Medulla oblongata (tissue), 1 donor: Measurements from ENCODE around the gene ANKRD33B.
"Not testable (repeated sequence)": the region's sequence is repeated elsewhere in the genome, so short reads cannot be mapped to it uniquely, and the experiment has no call there.

Source experiments
- DNase-seq: peaks from one replicate; pipeline ENCODE4 v3.0.0-alpha.2; 2015; ENCODE audit errors: extremely low spot score

The ANKRD33B gene

DNA sequence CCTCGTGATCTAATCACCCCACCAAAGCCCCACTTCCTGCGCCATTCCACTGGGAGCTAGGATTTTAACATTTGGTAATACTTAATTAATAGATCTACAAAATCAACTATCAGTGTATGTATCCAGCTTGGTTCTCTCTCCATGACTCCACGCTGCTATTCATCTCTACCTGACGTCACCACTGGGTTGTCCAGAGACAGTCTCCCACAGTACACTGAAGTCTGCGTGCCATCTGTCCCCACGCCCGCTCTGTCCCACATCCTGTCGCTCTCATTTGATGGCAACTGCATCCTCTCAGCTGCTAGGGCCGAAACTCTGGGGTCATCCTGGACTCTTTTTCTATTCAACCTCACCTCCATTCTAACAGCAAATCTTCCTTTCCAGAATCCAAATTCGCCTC, 53.2 kb downstream of the ANKRD33B start:
- DNase-seq = no peak

DNA sequence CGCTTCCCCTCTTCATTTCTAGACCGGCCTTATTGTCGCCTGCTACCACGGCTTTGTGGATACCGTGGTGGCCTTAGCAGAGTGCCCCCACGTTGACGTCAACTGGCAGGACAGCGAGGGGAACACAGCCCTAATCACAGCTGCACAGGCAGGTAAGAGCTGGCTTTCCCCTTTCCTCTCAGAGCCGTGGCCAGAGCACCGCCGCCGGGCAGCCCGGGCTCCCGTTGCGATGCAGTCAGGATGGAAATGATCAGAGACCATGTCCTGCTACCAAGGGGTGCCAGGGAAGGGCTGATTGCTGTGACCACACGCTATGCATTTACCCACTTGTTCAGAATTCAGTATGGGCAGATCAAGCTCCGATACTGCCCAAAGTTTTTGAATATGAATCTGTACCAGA, 54.4 kb downstream of the ANKRD33B start:
- DNase-seq = no peak

DNA sequence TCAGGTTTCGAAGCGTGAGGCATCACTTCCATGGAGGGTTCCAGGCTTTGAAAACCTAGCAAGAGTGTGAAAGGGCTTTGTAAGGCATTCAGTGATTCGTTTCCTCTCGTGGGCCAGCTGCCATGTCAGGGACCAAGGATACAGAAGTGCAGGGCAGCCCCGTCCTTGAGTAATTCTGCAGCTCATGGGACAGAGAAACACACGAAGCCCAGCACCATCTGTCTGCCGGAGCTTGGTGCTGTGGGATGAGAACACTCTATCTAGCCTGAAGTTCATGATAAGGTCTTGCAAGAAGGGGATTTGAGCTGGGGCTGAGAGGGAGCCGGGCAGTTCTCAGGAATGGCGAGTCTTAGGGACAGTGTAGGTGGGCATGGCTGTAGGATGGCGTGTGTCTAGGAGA, 55.8 kb downstream of the ANKRD33B start:
- no peak for DNase-seq

DNA sequence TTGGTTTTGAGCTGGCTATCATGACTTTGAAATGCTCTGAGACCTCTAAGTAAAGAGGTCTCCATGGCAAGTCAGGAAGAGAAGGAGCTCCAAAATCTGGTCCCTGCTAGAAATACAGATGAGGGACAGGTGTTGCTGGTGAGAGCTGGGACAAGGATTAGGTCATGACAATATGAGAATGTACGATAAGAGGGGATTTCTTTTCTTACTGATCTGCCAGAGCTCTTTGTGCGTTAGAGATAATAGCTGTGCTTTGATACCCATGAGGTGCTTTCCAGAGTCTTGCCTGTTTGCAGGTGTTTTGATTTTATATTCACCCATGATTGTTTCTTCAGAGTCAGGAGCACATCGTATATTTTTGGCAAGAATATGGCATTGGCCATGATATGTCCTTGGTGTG, 56.5 kb downstream of the ANKRD33B start:
- DNase-seq = no peak

DNA sequence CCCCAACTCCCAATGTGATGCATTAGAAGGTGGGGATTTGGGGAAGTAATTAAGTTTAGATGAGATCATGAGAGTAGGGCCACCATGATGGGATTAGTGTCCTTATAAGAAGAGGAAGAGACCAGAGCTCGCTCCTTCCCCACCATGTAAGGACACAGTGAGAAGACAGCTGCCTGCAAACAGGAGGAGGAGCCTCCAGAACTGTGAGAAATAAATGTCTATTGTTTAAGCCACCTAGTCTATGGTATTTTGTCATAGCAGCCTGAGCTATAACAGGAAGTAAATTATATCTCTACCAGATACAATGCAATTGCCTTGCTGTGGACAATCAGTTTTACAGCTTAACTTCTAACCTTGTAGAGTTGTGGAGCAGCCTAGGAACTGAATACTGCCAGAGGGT, 58.0 kb downstream of the ANKRD33B start:
- DNase-seq = no peak

DNA sequence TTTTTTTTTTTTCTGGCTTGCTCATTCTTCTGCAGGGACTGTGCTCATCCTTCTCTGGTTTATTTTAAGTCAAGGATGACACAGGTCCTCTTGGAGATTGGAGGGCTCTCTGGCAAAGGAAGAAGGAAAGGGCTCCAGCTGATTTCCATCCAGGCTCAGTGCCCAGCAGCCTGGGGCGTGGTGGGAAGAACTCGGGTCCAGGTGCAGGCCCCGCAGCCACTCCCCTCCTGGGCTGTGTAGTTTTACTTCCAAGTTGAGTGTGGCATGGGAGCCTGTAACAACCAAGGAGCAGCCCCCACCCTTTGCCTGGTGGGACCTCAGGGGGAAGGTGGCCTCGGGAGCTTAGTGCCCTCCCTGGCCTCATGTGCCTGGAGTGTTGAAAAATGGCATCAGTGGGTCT, 58.9 kb downstream of the ANKRD33B start:
- no peak for DNase-seq

DNA sequence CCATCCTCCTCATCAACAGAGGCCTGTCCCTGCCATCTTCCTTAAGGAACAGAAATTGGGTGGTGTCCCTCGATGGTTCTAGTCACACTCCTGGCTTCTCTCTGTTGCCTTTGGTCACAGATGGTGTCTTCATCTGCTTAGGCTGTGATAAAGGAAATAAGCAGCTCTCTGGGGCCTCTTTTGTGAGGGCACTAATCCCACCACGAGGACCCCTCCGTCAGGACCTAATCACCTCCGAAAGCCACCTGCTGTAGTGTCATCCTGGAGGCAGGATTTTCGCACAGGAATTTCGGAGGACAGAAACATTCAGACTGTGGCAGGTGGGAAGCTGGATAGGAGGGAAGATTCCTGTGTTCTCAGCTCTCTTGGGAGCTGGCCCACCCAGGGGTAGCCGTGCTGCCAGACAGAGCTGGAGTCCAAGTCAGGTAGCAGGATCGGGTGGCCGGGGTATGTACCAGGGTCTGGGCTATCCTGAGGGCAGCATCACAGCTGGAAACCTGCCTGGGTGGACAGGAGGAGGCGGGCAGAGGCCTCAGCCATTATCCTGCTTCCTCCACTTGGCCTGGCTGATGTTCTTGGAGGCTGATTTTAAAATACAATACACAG, 59.5 kb downstream of the ANKRD33B start:
- DNase-seq = no peak

DNA sequence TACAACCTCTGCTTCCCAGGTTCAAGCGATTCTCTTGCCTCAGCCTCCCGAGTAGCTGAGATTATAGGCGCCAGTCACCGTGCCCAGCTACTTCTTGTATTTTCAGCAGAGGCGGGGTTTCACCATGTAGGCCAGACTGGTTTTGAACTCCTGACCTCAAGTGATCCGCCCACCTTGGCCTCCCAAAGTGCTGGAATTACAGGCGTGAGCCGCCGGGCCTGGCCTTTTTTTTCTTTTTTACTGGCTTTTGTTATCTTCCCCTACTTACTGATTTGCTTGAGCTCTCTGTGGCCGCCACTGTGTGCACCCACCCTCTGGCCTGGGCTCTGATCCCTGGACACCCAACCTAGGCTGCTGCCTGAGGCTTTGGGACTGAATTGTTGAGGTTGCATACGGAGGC, 60.3 kb downstream of the ANKRD33B start:
- no peak for DNase-seq

DNA sequence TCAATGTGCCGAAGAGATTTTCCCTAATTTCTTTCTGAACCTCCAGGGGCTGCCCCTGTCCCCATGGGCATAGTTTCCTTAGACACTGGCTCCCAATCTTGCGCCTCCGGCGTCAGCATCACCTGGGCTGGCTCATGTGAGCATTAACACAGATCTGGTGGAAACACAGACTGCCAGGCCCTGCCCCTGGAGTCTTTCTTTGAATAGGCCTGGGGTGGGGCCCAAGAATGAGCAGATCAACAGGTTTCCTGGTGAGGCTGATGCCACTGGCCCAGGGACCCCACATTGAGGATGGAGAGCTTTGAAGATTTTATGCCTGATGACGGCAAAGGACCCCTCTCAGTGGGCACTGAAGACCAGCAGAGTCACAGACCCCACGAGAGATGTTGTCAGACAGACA, 60.8 kb downstream of the ANKRD33B start:
- DNase-seq = no peak

DNA sequence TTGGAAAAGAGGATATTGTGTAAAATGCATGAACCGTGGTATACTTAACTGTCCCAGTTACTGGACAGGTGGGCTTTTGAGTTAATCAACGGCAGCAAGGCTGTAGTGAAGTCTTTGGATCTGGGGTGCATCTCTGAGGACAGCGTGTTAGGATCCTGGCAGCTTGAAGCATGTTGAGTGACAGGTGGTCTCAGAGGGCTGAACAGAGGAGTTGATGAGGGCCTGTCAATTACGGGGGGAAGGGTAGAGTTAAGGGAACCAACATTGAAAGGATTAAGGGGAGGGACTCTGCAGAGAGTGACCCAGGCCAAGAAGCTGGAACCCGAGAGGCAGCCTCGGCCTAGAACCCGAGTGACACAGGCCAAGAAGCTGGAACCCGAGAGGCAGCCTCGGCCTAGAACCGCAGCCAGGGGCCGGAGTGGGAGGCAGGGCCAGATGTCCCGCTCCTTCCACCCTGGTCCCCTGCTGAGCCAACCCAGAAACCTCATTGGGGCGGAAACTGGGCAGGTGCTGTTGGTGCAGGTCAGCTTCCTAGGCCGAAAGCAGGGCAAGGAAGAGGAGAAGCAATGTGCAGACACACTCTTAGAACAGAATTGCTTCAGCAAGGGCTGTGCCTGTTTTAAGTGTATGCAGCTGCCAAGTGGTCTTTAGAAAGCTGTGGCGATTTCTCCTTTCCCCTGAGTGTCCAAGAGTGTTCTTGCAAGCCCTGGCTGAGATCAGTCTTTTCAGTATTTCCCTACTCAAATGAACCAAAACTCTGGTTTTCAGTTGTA, 62.0 kb downstream of the ANKRD33B start:
- no peak for DNase-seq

DNA sequence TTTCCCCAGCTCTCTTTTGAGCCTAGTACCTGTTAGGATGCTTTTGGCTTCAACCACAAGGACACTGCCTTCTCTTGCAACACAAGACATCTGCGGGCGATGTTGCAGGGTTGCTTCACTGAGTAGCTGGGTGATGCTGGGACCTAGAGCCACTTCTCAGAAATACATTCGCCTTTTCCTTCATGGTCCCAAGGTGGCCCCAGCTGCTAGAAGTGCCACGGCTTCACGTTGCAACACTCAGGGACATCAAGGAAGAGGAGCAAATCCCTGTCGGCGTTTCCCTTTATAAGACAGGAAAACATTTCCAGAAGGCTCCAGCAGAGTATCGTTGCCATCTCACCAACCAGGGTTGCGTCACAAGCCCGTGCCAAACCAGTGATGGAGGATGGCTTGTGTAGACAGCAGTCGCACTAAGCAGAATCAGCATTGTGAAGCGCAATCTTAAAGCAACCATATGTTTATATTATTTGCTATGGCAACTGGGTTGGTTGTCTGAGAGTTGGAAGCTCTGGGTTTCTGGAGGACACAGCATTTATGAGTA, 62.7 kb downstream of the ANKRD33B start:
- DNase-seq = no peak

DNA sequence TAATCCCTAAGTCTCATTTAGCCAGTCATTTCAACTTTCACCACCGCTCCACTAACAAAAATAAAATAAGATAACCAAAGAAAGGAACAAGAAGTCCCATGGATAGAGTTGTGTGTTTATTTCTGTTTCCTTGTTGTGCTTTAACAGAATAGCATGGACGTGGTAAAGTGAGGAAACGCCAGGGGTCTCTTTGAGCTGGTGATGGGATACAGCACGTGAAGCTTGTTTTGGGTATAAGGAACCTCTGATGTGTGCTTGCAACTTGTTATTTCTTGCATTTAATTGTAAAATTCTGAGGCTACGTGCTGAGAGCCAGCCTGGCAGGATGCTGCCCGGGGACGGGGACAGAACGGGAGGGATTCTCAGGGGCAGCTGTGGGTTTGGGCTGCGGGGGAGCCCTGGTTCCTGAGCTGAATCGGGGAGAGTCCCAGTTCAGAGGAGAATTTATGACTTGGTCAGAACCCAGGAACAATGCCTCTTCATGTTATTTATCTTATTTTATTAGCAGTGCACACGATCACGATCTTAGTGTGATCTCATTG, 63.4 kb downstream of the ANKRD33B start:
- no peak for DNase-seq

DNA sequence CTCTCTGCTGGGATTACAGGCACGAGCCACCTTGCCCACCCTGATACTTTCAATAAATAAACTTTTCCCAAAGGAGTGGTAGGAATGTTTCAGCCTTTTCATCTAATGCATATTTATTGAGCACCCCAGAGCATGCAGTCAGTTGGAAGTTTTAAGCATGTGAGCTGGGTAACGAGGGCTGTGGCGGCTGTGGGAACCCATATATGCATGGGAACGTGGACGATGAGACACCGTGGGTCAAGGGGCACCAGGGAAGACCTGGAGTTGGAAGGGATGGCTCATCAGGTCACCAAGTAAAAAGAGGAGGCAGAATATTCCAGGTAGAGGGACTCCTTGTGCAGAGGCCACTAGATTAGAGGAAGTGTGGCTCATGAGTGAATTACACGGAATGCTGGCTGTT, 64.7 kb downstream of the ANKRD33B start:
- DNase-seq = no peak

DNA sequence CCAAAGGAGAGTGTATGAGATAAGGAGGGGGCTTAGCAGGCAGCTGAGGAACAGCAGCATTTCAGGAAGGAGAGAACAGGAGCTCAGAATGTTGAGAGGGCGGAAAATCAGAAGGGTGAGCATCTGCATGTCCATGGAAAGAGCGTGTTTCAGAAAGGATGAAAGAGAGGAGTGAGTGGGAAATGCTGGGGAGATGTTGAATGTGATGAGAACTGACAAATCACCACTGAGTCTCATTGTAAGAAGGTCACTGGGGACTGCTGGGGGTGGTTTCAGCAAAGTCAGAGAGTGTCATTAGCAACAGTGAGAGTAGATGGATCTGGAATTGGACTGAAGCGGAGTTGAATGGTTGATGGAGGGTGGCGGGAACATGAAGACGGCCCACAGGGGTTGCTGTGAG, 65.8 kb downstream of the ANKRD33B start:
- DNase-seq = no peak

DNA sequence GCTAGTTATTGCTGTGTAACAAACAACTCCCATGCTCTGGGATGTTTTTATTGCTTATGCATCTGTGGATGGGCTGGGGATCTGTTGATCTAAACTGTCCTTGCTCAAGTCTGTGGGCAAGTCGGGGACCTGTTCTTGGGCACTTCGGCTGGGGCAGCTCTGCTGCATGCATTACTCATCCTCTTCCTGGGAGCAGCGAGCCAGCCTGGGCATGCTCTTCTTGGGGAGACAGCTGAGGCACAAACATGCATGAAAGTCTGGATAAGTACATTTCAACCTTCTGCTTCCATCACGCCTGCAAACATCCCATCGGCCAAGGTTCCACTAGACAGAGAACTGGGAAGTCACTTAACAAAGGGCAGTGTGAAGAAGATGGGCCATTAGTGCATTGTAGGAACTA, 66.3 kb downstream of the ANKRD33B start:
- no peak for DNase-seq

DNA sequence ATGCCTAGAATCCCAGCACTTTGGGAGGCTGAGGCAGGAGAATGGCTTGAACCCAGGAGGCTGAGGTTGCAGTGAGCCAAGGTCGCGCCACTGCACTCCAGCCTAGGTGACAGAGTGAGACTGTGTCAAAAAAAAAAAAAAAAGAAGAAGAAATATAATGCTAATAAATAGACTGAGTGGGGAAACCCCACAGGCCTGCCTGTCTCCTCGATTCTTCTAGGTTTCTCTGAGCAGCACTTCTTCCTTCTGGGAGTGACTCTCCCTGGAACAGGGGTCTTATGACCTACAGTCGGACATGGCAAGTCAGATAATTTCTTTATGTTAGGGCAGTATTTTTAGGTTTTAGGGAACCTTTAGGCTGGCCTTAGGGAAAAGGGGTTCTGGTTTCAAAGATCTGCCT, 66.9 kb downstream of the ANKRD33B start:
- not testable (repeated sequence) for DNase-seq

DNA sequence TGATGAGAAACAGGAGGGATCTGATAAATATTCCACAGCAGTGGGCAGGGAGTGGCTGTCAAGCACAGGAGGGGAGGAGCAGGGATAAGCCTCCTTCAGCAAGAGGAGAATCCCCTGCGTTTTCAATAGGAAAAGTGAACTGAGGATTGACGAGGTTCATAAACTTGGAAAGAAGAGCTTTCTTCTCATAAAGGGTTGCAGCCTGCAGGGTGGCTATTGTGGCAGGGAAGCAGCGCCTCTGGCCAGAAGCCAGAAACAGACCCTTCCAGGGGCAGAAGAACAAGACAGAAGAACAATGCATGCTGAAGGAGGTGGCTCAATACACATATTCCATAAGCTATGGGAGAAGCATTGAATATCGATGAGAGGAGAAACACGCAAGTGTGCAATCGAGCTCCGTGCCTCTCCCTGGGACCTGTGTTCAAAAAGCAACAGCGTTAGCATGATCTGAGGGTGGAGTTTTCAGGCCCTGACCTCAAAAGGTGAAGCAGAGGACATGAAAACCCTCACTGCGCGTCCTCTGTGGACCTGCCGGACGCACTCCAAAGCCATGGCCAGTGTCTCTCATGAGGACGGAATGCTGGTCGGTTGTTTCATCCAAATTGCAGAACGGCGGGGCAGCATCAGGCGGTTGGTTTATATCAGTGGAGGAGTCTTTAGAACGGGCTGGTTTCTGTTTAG, 67.6 kb downstream of the ANKRD33B start:
- no peak for DNase-seq

DNA sequence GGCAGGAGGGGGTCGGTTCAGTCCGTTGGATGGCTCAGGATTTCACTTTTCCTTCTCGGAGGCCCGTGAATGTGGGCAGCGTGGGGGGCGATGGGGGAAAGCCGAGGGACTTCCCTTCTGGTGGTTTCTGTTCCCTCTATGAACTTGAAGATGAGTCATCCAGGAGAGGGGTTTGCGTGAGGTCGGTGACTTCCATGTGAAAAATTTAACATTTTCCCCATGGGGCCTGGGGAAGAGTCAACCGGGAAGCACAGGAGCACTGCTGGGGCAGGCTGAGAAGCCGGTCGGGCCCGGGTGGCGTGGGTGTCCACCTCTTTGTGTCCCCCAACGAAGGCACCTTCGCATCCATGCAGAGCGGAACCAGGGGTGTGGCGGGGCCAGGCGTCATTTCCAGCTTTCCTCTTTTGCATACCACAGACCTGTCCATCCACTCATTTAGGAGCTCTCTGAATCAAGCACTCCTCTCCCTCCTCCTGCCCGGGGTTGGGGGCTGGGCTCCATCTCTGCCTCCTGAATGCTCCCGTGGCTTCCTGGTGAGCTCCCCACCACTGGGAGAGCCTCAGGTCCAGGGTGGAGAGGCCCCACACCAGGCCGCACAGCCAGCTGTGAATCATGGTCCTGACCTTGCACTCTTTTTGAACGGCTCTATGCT, 68.4 kb downstream of the ANKRD33B start:
- DNase-seq = peak; percentile 41

DNA sequence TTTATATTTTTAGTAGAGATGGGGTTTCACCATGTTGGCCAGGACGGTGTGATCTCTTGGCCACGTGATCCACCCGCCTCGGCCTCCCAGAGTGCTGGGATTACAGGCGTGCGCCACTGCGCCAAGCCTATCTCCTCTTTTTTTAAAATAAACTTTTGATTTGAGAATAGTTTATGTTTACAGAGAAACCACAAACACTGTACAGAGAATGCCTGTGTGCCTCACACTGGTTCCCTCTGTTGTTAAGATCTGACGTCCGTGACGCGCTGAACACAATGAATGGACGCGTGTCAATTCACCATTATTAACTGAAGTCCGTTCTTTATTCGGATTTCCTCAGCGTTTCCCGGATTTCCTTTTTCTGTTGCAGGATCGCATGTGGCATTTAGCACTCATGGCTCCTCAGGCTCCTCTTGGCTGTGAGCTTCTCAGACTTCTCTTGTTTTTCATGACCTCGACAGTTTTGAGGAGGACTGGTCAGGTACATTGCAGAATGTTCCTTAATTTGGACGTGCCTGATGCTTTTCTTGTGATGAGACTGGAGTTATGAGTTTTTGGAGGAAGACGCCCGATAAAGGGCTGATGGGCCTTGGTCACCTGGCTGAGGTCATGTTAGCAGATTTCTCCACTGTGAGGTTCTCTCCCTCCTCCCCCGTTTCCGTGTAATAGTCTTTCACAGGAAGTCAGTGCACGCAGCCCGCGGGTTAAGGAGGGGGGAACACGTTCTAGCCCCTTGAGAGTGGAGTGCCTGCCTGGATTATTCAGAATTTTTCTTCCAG, 69.6 kb downstream of the ANKRD33B start:
- no peak for DNase-seq

DNA sequence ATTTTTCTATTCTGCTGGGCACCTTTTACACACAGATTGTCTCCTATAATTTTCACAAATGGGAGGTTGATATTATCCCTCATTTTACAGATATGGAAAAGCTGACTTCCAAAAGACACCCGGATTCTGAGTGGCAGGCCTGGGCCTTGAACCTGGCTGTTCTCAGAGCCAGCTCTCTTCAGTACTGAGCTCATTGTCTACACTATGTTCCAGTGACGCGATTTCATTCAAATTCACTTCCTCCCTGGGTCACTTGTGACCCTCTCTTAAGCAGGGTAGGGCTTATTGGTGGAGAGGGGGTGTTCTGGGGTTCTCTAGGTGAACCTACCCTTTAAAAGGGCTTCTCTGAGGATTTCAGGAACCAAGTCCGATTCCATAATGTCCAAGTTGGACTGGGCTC, 70.2 kb downstream of the ANKRD33B start:
- no peak for DNase-seq

DNA sequence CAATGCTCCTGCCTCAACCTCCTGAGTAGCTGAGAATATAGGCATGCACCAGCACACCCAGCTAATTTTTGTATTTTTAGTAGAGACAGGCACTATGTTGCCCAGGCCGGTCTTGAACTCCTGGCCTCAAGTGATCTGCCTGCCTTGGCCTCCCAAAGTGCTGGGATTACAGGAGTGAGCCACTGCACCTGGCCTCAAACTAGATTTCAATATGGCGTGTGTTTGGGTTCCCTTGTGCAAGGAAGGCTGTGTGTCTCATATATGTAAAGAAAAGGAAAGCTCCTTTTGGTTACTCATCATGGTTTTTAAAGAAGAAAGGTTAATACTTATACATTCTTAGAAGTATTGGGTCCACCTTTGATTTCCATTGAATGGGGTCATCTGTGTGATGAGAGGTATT, 70.7 kb downstream of the ANKRD33B start:
- no peak for DNase-seq
